HG02588 (cell line): ENCODE data around the gene MORN3.
"Not testable (repeated sequence)": the region's sequence is repeated elsewhere in the genome, so short reads cannot be mapped to it uniquely, and the experiment has no call there.

Source experiments
- ATAC-seq: cut with Tn5 transposase; IDR thresholded peaks from one replicate; pipeline ENCODE4 v1.9.1; 2021; ENCODE audit warnings: mild to moderate bottlenecking, moderate library complexity; ENCODE audit not compliant: unreplicated experiment

MORN3 gene

DNA sequence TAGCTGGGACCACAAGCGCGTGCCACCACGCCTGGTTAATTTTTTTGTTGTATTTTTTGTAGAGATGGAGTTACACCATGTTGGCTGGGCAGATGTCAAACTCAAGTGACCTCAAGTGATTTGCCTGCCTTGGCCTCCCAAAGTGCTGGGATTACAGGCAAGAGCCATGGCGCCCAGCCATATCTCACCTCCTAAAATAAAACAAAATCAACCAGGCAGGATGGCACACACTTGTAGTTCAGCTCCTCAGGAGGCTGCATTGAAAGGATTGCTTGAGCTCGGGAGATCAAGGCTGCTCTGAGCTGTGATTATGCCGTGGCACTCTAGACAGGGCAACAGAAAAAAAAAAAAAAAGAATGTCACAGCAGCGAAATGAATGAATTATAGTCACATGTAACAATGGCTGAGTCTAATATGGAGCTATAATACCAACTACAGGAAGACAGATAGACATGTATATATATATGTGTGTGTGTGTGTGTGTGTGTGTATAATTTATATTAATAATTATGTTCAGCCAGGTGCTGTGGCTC is 23.8 kb upstream of the MORN3 start:
- ATAC-seq: no peak

DNA sequence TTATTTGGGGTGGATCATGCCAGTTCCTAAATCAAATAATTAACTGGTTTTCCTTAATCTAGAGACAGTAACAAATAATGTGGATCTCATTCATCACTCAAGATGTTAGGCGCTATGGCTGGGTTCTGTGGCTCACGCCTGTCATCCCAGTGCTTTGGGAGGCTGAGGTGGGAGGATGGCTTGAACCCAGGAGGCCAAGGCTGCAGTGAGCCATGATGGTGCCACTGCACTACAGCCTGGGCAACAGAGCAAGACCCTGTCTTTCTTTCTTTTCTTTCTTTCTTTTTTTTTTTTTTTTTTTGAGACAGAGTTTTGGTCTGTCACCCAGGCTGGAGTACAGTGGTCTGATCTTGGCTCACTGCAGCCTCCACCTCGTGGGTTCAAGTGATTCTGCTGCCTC is 23.3 kb upstream of the MORN3 start:
- ATAC-seq: not testable (repeated sequence)

DNA sequence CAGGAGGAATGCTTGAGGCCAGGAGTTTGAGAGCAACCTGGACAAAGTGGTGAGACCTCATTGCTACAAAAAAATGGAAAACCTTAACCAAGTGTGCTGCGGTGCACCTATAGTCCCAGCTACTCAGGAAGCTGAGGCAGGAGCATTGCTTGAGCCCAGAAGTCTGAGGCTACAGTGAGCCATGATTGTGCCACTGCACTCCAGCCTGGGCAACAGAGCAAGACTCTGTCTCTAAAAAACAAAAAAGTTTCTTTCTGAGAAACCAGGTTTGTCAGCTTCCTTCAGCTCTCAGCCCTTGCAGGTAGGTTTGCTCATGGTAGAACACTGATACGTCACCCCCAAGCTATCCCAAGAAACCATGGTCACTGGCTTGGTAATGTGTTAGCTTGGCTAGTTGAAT is 20.0 kb upstream of the MORN3 start:
- no peak for ATAC-seq

DNA sequence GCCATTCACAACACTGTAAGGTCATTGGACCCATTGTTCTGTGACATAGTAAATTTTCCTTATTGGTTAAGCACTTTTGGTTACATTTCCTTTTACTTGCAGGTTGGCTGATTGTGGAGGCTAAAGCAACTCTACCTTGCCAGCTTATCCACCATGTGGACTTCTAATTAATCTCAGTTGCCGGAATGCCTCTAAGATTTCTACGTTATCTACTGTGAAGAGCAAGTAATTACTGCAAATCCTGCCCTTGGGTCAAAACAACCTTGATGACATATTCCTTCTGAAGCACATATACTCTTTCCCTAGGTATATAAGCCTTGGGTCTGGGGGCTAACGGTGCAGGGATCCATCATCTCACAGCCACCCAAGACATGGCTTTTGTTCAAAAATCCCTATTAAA is 19.5 kb upstream of the MORN3 start:
- no peak for ATAC-seq

DNA sequence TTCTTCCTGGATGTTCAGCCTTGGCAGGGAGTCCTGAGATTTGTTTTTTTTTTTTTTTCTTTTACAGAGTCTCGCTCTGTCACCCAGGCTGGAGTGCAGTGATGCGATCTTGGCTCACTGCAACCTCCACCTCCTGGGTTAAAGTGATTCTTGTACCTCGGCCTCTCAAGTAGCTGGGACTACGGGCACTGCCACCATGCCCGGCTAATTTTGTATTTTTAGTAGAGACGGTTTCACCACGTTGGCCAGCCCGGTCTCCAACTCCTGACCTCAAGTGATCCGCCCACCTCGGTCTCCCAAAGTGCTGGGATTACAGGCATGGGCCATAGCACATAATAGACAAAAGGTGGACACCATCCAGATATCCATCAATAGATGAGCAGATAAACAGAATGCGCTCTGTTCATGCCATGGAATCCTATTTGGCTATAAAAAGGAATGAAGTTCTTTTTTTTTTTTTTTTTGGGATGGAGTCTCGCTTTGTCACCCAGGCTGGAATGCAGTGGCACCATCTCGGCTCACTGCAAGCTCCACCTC is 10.3 kb upstream of the MORN3 start:
- not testable (repeated sequence) for ATAC-seq

DNA sequence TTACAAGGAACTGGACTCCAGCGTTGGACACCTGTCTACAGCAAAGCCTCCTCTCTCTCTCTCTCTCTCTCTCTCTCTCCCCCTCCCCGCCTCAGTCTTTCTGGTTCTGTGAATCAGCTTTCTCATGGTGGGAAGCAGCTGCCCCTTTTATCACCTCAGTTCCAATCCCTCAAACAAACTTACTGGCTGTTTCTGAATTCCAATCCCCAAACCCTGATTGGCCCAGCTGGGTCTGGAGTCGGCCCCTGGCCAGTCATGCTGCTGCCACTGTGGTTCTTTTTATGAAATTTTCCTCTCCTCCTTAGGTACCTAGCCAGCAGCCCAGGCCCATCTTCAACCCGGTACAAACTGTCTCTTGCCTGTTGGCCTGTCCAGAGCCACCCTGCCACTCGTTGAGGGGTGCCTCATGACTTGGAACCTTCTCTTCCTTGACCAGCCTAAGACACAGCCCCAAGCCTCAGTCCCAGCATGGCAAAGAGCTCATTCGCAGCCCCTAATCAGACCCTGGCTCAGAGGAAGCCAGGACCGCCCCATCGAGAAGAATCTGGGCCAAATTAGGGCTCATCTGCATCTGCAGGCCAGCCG is 9.4 kb upstream of the MORN3 start:
- ATAC-seq: no peak

DNA sequence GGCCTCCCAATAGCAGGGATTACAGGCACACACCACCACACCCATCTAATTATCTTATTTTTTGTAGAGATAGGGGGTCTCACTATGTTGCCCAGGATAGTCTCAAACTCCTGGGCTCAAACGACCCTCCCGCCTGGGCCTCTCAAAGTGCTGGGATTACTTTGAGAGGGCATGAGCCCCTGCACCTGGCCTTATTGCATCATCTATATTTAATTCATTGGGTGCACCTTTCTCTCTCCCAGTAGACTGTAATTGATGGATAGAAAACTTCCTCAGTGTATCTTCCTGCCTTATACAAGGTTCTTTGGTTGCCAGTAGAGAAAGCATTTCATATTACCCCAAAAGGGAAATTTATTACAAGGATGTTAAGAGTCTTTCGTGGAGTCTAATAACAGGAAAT is 8.9 kb upstream of the MORN3 start:
- ATAC-seq: no peak

DNA sequence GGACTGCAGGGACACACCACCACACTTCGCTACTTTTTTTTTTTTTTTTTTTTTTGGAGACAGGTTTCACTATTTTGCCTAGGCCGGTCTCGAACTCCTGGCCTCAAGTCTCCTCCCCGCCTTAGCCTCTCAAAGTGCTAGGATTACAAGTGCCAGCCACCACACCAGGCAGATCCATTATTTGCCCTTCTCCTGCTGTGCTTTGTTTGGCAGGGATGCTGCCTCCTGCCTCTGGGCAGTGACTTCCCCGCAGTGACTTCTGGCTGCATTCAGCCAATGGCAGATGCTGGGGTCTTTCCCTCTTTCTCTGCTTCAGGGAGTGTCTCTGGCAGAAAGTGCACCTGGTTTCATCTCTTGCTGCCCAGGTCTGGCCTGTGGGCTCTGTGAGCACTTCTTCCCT is 6.7 kb upstream of the MORN3 start:
- ATAC-seq: no peak

DNA sequence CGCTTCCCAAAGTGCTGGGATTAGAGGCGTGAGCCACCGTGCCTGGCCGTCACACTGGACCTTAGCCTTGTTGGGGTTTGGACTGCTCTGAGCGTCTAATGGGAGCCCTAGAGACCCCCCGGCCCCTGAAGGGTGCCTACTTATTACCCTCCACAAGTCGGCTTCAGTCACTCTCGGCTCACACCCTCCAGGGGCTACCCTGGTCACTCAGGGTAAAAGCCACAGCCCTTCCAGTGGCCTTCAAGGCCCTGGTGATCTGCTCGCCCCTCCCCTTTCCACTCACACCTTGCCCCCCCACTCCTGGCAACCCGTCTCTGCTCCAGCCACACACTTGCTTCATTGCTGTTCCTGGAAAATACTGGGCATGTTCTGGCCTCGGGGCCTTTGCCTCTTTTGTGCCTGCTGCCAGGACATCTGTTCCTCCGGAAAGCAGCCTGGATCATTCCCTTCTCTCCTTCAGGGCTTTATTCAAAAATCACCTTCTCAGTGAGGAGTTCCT is 3.6 kb upstream of the MORN3 start:
- ATAC-seq: no peak

DNA sequence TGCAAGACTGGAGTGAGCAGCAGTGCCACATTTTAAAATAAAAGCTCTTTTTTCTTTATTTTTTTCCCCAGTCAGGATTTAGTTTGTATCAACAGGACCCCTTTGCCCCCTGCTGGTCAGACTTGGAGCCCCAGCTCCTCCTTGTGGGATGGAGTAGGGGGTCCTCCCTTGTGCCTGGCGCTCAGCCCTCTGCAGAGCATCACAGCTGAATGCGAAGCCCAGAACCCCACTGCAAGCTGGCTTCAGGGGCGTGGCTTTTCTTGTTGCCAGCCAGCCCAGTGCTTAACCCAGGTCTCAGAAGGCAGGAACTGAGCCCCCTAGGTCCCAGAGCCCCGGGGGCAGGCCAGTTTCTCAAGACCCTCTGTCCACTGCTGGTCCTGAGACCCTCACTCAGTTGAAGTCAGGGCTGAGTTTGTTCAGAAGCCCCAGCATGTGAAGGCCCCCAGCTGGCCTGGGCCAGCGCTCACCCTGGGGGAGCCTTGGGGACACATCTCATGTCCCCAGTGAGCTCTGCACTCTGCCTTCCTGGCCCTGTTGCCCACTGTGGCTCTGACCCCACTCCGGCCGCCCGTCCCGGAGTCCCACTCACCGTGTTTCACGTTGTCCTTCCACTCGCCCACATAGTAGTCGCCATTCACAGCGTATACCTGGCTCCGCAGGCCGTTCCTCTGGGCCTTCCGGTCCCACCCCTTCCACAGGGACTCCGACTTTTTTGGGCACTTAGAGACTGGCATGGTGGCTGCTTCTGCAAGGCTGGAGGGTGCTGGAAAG is 519 bp downstream of the MORN3 start:
- no peak for ATAC-seq

DNA sequence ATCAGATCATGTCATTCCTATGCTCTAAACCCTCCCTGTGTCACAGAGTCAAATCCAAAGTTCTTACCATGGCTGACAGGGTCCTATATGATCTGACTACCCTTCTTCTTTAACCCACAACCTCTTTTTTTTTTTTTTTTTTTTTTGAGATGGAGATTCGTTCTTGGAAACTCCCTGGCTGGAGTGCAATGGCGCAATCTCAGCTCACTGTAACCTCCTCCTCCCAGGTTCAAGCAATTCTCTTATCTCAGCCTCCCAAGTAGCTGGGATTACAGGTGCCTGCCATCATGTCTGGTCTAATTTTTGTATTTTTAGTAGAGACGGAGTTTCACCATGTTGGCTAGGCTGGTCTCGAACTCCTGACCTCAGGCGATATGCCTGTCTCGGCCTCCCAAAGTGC is 2.6 kb downstream of the MORN3 start:
- ATAC-seq: not testable (repeated sequence)

DNA sequence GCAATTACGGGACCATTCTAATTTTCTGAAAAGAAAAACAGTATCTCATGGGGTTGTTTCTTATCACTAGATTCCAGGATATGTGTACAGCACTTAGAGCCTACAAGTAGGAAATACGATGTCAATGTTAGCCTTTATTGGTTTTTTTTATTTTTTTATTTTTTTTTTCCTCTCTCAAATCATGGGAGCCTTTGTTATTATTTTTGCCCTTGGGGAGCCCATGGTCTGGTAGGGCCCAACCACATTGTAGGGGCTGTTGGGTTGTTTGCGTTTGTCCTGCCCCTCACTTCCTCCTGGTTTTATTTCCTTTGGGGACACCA is 5.9 kb downstream of the MORN3 start:
- no peak for ATAC-seq

DNA sequence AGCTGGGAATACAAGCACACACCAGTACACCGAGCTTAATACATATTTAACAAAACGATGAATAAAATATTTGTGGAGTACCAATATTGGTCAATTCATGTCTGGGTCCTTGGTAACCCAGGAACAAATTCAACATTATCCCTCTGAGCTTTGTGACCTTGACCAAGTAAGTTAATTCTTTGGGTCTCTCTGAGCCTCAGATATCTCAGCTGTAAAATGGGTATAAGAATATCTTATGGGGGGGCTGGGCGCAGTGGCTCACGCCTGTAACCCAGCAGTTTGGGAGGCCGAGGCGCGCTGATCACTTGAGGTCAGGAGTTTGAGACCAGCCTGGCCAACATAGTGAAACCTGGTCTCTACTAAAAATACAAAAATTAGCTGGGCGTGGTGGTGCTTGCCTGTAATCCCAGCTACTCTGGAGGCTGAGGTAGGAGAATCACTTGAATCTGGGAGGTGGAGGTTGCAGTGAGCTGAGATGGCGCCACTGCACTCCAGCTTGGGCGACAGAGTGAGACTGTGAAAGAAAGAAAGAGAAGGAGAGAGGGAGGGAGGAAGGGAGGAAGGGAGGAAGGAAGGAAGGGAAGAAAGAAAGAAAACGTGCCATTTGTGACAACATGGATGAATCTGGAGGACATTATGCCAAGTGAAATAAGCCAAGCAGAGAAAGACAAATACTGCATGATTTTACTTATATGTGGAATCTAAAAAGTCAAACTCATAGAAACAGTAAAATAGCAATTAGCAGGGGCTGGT is 7.9 kb downstream of the MORN3 start:
- not testable (repeated sequence) for ATAC-seq

DNA sequence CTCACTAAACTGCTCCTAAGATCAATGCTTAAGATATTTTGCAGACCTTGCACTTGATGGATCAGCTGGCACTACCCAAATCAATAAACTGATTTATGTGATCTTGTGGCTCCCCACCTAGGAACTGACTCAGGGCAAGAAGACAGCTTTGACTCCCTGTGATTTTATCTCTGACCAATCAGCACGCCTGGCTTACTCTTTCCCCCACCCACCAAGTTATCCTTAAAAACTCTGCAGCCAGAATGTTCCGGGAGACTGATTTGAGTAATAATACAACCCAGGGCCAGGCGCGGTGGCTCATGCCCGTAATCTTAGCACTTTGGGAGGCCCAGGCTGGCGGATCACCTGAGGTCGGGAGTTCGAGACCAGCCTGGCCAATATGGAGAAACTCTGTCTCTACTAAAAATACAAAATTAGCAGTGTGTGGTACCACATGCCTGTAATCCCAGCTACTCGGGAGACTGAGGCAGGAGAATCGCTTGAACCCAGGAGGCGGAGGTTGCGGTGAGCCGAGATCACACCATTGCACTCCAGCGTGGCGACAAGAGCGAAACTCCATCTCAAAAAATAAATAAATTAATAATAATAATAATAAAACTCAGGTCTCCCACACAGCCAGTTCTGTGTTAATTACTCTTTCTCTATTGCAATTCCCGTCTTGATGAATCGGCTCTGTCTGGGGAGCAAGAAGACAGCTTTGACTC is 12.0 kb downstream of the MORN3 start:
- ATAC-seq: no peak

DNA sequence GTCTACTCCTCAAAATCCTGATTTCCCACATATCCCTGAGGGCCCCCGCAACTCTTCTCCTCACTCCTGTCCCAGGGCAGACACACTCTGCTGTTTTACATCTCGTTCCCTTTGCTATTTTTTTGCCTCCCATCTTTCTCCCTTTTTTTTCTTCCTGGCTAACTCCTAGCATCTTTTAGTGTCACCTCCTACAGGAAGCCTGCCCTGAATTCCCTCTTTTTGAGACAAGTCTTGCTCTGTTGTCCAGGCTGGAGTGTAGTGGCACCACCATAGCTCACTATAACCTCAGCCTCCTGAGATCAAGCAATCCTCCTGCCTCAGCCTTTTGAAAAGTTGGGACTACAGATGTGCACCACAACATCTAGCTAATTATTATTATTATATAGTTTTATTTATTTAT is 13.3 kb downstream of the MORN3 start:
- ATAC-seq: no peak

DNA sequence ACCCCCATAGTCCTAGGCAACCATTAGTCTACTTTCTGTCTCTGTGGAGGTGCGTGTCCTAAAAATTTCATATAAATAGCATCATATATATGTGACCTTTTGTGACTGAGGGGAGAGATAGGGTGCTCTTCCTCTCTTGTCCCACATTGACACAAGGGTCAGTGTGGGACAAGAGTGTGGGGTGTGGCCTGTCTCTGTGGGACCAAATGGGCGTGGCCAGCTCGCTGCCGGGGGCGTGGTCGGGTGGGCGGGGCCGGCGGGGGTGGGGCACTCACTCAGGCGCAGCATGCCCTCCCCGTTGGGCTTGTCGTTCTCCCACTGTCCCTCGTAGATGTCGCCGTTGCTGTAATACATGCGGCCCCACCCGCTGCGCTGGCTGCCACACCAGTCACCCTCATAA is 15.5 kb downstream of the MORN3 start:
- ATAC-seq: no peak

DNA sequence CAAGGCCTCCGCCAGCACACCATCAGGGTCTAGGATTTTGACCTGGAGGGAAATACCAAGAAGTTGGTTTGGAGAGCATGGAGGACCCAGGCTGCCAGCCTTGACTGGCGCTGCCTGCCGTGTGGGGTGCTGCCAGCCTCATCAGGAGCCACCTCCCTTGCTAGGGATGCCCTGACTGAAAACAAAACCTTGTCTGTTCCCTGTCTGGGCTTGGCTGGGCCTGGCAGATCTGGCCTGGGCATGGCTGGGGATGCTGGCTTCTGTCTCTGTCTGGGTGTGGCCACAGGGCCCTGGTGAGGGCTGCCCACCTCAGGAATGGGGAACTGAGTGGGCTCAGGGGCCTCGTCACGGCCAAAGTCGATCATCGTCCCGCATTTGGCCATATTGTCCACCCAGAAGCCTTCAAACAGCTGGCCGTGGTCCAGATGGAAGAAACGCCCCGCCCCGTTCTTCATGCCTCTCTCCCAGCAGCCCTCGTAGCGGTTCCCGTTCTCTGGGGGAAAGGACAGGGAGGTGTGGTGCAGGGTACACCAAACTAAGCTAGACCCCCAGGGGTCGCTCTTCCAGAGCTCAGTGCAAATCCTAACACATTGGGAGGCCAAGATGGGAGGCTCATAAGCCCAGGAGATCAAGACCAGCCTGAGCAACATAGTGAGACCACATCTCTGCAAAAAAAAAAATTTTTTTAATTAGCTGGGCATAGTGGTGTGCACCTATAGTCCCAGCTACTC is 16.5 kb downstream of the MORN3 start:
- ATAC-seq: no peak

DNA sequence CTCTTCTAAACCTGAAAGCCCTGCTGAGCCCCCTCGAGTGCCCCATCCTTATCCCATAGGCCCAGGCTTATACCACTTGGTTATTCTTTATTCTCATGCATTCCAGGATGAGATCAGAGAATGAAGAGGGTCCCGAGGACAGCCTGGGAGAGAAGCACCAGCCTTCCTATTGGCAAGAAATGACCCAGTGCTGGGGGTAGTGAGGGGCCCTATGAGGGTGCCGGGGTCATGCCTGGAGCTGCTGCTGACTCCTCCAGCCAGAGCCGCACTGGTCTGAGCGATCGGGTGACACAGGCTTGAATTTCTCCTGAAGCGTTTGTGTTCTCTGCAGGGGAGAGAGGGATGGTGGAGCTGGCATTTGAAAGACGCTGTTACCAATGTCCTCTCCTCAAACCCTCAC is 18.1 kb downstream of the MORN3 start:
- ATAC-seq: no peak

DNA sequence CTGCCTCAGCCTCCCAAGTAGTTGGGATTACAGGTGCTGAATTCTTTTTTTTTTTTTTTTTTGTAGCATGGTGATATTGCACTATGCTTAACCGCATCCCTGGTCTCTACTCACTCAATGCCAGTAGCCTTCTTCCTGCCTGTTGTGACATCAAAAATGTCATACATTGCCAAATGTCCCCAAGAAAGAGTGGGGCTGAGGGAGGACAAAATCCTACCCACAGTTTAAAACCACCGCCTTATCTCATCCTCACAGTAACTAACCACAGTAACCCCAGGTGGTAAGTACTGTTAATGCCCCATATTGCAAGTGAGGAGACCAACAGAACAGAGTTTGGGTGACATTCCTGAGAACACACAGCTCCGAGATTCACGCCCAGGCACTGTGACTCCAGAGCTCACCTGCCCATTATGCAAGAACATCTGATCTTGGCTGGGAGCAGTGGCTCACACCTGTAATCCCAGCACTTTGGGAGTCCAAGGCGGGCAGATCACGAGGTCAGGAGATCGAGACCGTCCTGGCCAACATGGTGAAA is 19.6 kb downstream of the MORN3 start:
- no peak for ATAC-seq

DNA sequence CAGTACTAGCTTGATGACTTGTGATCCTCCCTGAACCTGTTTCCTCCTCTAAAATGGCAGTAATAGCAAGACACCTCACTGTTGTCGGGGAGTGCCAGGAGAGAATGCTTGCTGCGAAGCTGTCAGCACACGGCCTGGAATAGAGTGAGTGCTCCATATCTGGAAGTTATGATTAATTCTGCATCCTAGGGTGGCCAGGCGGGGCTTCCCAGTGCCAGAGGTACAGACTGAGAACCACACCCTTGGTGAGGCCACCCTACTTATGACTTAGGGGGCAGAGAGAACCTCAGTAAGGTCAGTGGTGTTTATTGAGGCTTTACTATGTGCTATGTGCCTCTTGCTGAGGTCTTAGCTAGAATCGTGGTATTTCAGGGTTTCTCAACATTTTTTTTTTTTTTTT is 20.1 kb downstream of the MORN3 start:
- no peak for ATAC-seq
